DMS53 (cell line): ENCODE results near the gene PNLIPRP3.
"Not testable (repeated sequence)": the region's sequence is repeated elsewhere in the genome, so short reads cannot be mapped to it uniquely, and the experiment has no call there.

Source experiments
- DNase-seq: peaks from one replicate; lab custom pipeline; 2025; lab: John Stamatoyannopoulos, UW

The PNLIPRP3 gene

GRCh38 chr10:116427671-116428070 is at the start of gene PNLIPRP3:
Gene PNLIPRP3 (plus strand): TSS chr10:116427847. CDS start chr10:116428013, 166 bp downstream.
- no peak for DNase-seq

GRCh38 chr10:116382290-116382689 is 45.4 kb upstream of the PNLIPRP3 start:
- DNase-seq: no peak

- DNase-seq: no peak
These were observed 42.3 kb upstream of the PNLIPRP3 start for GRCh38 chr10:116385311-116385710.

- peak; percentile 68 for DNase-seq
These were observed 41.4 kb upstream of the PNLIPRP3 start for GRCh38 chr10:116385994-116386809.

- DNase-seq: not testable (repeated sequence)
These were observed 34.3 kb upstream of the PNLIPRP3 start for GRCh38 chr10:116393246-116393831.

GRCh38 chr10:116395223-116395985 is 32.2 kb upstream of the PNLIPRP3 start:
- no peak for DNase-seq

- peak; percentile 27 for DNase-seq
These were observed 29.4 kb upstream of the PNLIPRP3 start for GRCh38 chr10:116398224-116398623.

- no peak for DNase-seq
These were observed 24.8 kb upstream of the PNLIPRP3 start for GRCh38 chr10:116402858-116403257.

- DNase-seq: no peak
These were observed 23.9 kb upstream of the PNLIPRP3 start for GRCh38 chr10:116403740-116404250.

GRCh38 chr10:116408719-116409118 is 18.9 kb upstream of the PNLIPRP3 start:
- DNase-seq: no peak

- no peak for DNase-seq
These were observed 17.3 kb upstream of the PNLIPRP3 start for GRCh38 chr10:116410351-116410750.

GRCh38 chr10:116417821-116418220 is 9.8 kb upstream of the PNLIPRP3 start:
- DNase-seq: no peak

- no peak for DNase-seq
These were observed 9.3 kb upstream of the PNLIPRP3 start for GRCh38 chr10:116418389-116418788.

- no peak for DNase-seq
These were observed 5.8 kb upstream of the PNLIPRP3 start for GRCh38 chr10:116421815-116422214.

GRCh38 chr10:116429288-116429977 is 1.8 kb downstream of the PNLIPRP3 start:
- no peak for DNase-seq

- DNase-seq: no peak
These were observed 2.6 kb downstream of the PNLIPRP3 start for GRCh38 chr10:116430288-116430687.

- no peak for DNase-seq
These were observed 4.0 kb downstream of the PNLIPRP3 start for GRCh38 chr10:116431598-116431997.

GRCh38 chr10:116437076-116437692 is 9.5 kb downstream of the PNLIPRP3 start:
- DNase-seq: no peak

GRCh38 chr10:116440330-116441030 is 12.8 kb downstream of the PNLIPRP3 start:
- no peak for DNase-seq

GRCh38 chr10:116444527-116445142 is 17.0 kb downstream of the PNLIPRP3 start:
- DNase-seq: peak; percentile 57
